ENCODE data around the gene ADGRE3.

The ADGRE3 gene

DNA sequence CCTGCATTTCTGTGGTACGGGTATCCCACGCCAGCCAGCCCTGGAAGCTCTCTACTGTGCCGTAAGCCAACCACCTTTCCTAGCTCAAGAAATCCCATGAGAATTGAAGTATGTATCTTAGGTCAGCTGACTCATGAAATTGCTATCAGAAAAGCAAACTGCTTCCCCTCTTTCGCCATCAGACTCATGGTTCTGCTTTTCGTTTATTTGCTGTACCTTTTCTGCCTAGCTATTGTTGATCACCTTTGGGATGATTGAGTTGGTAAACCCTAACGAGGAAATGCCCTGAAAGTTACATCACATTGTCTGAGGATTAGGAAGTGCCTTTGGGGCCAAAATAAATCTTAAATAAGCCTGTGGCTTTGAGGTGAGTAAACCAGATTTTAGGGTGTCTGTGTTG is at the start of gene ADGRE3:
TSS of gene ADGRE3 (minus strand) at position 81 of the 400 bp plus-strand sequence. CDS start at position 7, 74 bp downstream.
- FAIRE-seq: no peak

DNA sequence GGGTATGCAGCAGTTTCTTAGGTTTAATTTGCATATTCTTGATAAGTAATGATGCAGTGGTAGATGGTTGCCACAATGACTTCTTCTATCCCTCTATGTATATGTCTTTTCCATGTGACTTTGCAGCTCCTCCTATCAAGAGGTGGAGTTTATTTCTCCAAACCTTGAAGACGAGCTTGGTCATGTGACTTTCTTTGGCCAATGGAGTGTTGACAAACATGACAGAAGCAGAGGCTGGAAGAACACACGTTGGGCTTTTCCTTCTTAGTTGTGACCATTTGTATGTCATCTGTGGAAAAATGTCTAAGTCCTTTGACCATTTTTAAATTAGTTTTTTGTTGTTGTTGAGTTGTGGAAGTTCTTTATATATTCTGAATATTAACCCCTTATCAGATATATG is 47.5 kb upstream of the ADGRE3 start:
- FAIRE-seq: no peak

- FAIRE-seq: no peak
These were observed 44.5 kb upstream of the ADGRE3 start for GRCh38 chr19:14719162-14719561.

DNA sequence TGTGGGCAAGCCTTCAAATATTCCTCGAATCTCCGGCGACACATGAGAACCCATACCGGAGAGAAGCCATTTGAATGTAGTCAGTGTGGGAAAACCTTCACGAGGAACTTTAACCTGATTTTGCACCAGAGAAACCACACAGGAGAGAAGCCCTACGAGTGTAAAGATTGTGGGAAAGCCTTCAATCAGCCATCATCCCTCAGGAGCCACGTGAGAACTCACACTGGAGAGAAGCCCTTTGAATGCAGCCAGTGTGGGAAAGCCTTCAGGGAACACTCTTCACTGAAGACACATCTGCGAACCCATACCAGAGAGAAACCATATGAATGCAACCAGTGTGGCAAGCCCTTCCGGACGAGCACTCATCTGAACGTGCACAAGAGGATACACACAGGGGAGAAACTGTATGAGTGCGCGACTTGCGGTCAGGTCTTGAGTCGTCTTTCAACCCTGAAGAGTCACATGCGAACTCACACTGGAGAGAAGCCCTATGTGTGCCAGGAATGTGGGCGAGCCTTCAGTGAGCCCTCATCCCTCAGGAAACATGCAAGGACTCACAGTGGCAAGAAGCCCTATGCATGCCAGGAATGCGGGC is 44.0 kb upstream of the ADGRE3 start:
- FAIRE-seq: no peak

GRCh38 chr19:14715841-14716240 is 41.2 kb upstream of the ADGRE3 start:
- no peak for FAIRE-seq

GRCh38 chr19:14704450-14704849 is 29.8 kb upstream of the ADGRE3 start:
- no peak for FAIRE-seq

- no peak for FAIRE-seq
These were observed 29.2 kb upstream of the ADGRE3 start for GRCh38 chr19:14703833-14704232.

- no peak for FAIRE-seq
These were observed 26.2 kb upstream of the ADGRE3 start for GRCh38 chr19:14700711-14701375.

DNA sequence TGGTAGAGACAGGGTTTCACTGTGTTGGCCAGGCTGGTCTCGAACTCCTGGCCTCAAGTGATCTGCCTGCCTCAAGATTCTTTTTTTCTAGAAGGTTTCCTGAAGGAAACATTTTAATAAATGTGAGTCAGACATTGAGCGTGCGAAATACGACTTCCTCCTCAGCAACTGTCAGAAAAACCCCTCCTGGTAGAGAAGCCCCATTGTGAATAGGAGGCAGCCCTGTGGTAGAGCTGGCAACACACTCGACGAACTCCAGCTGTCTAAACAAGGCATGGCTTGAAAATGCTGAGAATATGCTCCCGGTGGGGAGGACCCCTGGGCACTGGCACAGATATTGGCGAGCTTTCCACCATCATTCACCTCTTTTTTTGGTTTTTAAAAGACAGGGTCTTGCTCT is 25.0 kb upstream of the ADGRE3 start:
- FAIRE-seq: no peak

DNA sequence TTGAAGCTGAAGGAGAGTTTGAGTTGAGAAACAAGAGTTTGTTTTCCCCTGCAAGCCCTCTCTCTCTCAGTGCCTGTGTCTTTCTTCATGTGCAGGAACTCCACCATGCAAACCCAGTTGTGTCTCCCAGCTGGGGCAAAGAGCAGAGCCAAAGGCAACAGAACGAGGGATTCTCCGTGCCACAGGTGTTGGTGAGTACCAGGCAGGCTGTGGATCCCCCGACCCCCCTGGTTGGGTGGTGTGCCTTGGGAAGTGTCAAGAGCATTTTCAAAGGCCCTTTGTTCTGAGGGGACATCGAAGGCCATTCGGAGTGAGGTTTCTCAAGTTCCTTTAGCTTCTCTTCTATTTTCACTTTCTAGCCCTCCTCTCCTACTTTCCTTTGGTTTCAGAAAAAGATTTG is 20.8 kb upstream of the ADGRE3 start:
- FAIRE-seq: no peak

DNA sequence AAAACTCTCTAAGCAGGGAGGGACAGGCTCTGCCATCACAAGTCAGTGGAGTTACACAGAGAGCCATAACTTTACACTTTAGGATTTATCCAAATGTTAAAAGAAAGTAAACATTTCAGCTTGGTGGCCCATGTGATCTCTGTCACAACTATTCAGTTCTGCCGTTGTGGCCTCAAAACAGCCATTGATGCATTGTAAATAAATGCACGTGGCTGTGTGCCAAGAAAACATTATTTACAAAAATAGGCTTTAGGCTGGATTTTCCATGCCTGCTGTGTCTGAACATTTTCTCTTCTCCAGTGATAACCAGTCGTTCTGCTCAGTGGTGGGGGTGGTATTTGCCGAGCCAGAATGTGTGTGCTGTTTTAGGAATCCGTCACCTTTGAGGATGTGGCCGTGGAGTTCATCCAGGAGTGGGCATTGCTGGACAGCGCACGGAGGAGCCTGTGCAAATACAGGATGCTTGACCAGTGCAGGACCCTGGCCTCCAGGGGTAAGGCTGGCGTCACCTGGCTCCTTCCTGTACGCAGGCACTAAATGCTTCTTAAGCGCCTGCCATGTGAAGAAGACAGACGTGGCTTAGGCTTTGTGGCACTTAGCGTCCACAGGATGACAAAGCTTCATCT is 20.1 kb upstream of the ADGRE3 start:
- FAIRE-seq: no peak

- no peak for FAIRE-seq
These were observed 15.2 kb upstream of the ADGRE3 start, which contains the start of gene ZNF333 for GRCh38 chr19:14689598-14690503. Gene ZNF333, plus strand, starts transcription at chr19:14690048. Its CDS starts 3,444 bp downstream, at chr19:14693492.

GRCh38 chr19:14686411-14686810 is 11.8 kb upstream of the ADGRE3 start:
- FAIRE-seq: no peak

DNA sequence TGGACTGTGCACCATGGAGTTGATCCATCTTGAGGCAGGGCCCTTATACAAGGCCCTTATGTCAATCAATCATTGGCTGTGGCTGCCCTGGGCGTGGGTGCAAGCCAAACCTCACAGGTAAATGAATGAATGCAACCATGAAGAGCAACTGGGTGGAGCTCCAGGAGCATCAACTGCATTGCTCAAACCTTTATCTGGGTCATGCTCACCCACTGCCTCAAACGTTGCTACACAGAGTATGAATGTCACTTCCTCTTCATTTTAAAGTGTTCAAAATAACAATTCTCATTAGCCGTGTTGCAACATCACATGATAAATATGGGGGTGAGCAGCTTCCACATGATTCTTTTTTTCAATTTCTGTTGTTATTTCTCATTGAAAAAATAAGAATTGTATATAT is 8.8 kb upstream of the ADGRE3 start:
- no peak for FAIRE-seq

GRCh38 chr19:14682084-14682483 is 7.4 kb upstream of the ADGRE3 start:
- FAIRE-seq: no peak

GRCh38 chr19:14678199-14678598 is 3.6 kb upstream of the ADGRE3 start:
- FAIRE-seq: no peak

DNA sequence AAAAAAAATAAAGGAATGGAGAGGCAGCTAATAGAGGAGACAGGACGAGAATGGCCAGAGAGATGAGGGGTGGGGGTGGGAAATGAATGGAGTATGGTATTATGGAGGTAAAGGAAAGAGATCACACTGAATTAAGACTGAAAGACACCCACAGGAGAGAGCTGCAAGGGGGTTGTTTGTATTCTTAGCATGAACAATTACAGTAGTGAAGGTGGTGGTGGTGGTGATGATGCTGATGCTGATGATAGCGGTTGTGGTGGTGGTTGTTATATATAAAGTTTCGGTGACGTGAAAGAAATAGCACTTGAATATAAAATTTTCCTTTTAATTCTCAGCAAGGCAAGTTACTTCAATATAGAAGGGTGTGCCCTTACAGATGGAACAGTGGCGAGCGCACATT is 2.8 kb upstream of the ADGRE3 start:
- FAIRE-seq: no peak

DNA sequence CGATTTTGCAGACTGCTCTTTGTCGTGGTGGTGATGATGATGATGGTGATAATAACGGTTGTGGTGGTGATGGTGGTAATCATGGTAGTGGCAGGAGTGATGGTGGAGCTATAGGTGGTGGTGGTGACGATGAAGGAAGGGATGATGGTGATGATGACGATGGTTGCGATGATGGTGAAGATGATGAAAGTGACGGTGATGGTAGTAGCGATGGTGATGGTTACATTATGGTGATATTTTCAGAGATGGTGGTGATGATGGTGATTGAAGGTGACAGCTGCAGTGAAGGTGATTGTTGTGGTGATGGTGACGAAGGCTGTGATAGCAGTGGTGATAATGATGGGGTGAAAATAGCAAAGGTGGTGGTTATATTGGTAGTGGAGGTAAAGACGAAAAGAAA is 2.1 kb upstream of the ADGRE3 start:
- no peak for FAIRE-seq

DNA sequence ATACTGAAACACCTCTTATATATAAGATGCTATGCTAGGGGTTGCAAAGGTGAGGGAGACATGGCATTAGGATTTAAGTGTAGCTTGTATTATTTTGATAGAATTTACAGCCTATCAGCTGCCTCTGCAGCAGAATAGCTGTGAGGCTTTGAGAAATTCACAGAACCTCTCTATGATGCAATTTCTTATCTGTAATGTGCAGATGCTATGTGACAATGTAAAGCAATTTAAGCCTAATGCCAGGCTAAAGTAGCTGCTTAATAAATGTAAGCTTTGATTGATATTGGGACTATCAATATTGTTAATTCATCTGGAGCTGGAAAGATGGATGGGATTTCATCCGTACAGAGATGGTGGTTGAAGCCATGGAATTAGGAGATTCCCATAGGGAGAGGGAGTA is 1.6 kb downstream of the ADGRE3 start:
- no peak for FAIRE-seq

GRCh38 chr19:14672188-14672872 is 2.3 kb downstream of the ADGRE3 start:
- FAIRE-seq: no peak

DNA sequence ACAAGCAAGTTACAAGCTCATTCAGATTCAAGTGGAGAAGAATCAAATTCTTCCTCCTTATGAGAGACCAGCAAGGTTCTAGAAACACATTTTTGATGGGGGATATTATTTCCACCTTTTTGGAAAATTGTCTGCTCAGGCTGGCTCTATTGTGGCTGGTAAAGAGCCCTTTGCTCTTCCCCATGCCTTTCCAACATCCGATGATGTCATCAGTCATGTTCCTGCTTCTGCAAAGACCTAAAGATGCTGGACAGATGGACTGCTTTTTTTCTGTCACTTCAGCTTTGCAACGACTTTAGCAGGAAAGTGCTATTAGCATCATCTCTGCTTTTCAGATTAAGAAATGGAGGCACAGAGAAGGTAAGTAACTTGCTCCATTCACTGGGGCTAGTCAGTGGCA is 4.2 kb downstream of the ADGRE3 start:
- FAIRE-seq: no peak

GRCh38 chr19:14669940-14670339 is 4.7 kb downstream of the ADGRE3 start:
- no peak for FAIRE-seq
